GM21786 (cell line): Measurements from ENCODE around the gene ACTR2.
"Not testable (repeated sequence)": the region's sequence is repeated elsewhere in the genome, so short reads cannot be mapped to it uniquely, and the experiment has no call there.

Experiments
- ATAC-seq: cut with Tn5 transposase; IDR thresholded peaks from one replicate; pipeline ENCODE4 v1.9.1; 2021; ENCODE audit not compliant: unreplicated experiment

ACTR2 gene

GRCh38 chr2:65227456-65228262 lies at the start of gene ACTR2:
ACTR2 (plus strand) TSS chr2:65227831; CDS start chr2:65227910, 79 bp downstream.
- ATAC-seq = peak; percentile 85

- no peak for ATAC-seq
Measured at GRCh38 chr2:65182570-65182969, 45.1 kb upstream of the ACTR2 start.

- ATAC-seq = not testable (repeated sequence)
Measured at GRCh38 chr2:65183406-65183805, 44.2 kb upstream of the ACTR2 start.

GRCh38 chr2:65185012-65185411 lies 42.6 kb upstream of the ACTR2 start:
- no peak for ATAC-seq

GRCh38 chr2:65186093-65186868 lies 41.4 kb upstream of the ACTR2 start:
- no peak for ATAC-seq

- peak; percentile 79 for ATAC-seq
Measured at GRCh38 chr2:65186872-65187851, 40.5 kb upstream of the ACTR2 start.

GRCh38 chr2:65193446-65193845 lies 34.2 kb upstream of the ACTR2 start:
- ATAC-seq = no peak

- ATAC-seq = no peak
Measured at GRCh38 chr2:65198737-65199136, 28.9 kb upstream of the ACTR2 start.

- ATAC-seq = no peak
Measured at GRCh38 chr2:65199166-65199565, 28.5 kb upstream of the ACTR2 start.

GRCh38 chr2:65199891-65200290 lies 27.7 kb upstream of the ACTR2 start:
- no peak for ATAC-seq

- no peak for ATAC-seq
Measured at GRCh38 chr2:65204461-65205210, 23.0 kb upstream of the ACTR2 start.

- no peak for ATAC-seq
Measured at GRCh38 chr2:65212115-65212514, 15.5 kb upstream of the ACTR2 start.

- no peak for ATAC-seq
Measured at GRCh38 chr2:65212619-65213018, 15.0 kb upstream of the ACTR2 start.

- ATAC-seq = no peak
Measured at GRCh38 chr2:65213035-65213434, 14.6 kb upstream of the ACTR2 start.

GRCh38 chr2:65214361-65214760 lies 13.3 kb upstream of the ACTR2 start:
- no peak for ATAC-seq

- no peak for ATAC-seq
Measured at GRCh38 chr2:65214843-65215242, 12.8 kb upstream of the ACTR2 start.

- no peak for ATAC-seq
Measured at GRCh38 chr2:65215946-65216345, 11.7 kb upstream of the ACTR2 start.

- ATAC-seq = no peak
Measured at GRCh38 chr2:65220432-65221131, 7.0 kb upstream of the ACTR2 start.

GRCh38 chr2:65221275-65221674 lies 6.4 kb upstream of the ACTR2 start:
- not testable (repeated sequence) for ATAC-seq

GRCh38 chr2:65227020-65227455 lies 593 bp upstream of the ACTR2 start:
- peak; percentile 6 for ATAC-seq
